Activated CD4-positive, alpha-beta T cell treated with anti-CD3 and anti-CD28 coated beads, Interleukin-2, amount 10 ng/mL, durations not matched to agents 24 days and 14 days (primary cell): ENCODE data around the gene LYPD4. TPM values are rescaled to one million over a fixed set of nuclear protein-coding genes. Genes with fewer than 3 reads are reported as not detected.

Experiments
- DNase-seq: peaks from one replicate; pipeline ENCODE4 v3.0.0; 2022
- H3K27ac Mint-ChIP-seq: one replicate; pipeline ENCODE4 v1.8.0; 2022; ENCODE audit warnings: mild to moderate bottlenecking, mixed read lengths
- H3K27me3 Mint-ChIP-seq: one replicate; pipeline ENCODE4 v1.8.0; 2022; ENCODE audit warnings: mixed read lengths
- H3K36me3 Mint-ChIP-seq: one replicate; pipeline ENCODE4 v1.8.0; 2022; ENCODE audit warnings: low read depth, mild to moderate bottlenecking, mixed read lengths
- H3K4me1 Mint-ChIP-seq: one replicate; pipeline ENCODE4 v1.8.0; 2021; ENCODE audit warnings: mixed read lengths
- H3K4me3 Mint-ChIP-seq: one replicate; pipeline ENCODE4 v1.8.0; 2022; ENCODE audit warnings: mild to moderate bottlenecking, moderate library complexity, mixed read lengths
- H3K9me3 Mint-ChIP-seq: one replicate; pipeline ENCODE4 v1.8.0; 2021; ENCODE audit warnings: mixed read lengths
- intact Hi-C: fragments of 100-400 bp; cut with micrococcal nuclease; formaldehyde crosslinking; loops from one replicate; pipeline ENCODE4 v1.15.1; 2023
- total RNA-seq: library from RNA; stranded (reverse); gene quantifications from 2 replicates; pipeline ENCODE4 v1.2.3, GENCODE V29; 2022

Gene LYPD4
- total RNA-seq, 1 donor from 2014 or later: not detected

DNA sequence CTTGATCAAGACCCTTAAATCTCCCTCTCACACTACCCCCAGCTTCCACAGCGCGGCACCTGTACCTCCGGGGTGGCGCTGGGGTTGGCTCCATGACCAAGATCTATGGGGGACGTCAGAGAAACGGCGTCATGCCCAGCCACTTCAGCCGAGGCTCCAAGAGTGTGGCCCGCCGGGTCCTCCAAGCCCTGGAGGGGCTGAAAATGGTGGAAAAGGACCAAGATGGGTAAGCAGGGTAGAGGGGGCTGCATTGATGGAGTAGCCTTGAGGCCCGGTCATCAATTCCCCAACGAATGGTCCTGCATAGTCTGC lies 24.5 kb upstream of the LYPD4 start:
- intact Hi-C loops: no loop called here
- H3K36me3 Mint-ChIP-seq: peaks cover 75% of the 10 kb centered on the region
- H3K9me3 Mint-ChIP-seq: no peaks in the 10 kb centered on the region
- peak overlapping the region; percentile 65 for H3K27ac Mint-ChIP-seq
- peak overlapping the region; percentile 54 for H3K4me3 Mint-ChIP-seq
- peaks cover 69% of the 10 kb centered on the region for H3K4me1 Mint-ChIP-seq
- no peak for DNase-seq
- no peaks in the 10 kb centered on the region for H3K27me3 Mint-ChIP-seq

DNA sequence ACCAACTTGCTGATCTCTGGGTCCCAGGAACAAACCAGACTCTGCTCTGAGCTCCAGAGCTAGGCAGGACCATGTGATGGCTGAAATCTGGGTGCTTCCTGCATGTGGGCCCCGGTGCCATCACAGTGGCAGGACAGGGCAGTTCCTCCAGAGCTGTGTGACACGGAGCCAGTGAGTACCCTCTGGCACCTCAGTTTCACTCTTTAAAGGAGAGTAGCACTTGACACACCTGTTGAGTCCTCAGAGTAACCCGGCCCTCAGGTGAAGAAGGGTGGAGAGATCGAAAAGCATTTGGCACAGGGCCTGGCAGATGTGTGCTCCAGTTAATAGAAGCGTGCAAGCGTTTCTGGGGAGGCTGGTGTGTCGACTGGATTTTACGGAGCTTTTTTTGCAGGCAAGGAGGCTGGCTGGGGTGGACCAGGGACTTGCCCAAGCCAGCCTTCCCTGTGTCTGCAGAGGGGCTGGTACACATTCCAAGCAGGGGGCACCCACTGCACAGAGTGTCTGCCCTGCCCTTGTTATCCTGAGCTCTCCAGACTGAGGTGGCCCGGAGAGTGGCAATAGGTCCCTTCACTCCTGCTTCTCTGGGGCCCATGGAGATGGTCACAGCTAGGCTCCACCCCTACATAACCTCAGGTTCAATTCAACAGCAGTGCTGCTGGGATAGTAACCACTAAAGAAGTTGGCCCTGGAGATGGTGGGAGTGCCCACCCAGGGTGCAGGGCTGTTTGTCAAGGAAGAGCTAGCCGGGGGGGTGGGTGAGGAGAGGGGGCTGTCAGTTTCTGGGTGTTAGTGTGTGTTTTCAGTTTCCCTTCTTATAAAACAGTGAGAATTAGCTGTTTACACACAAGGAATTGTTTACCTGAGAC lies 23.9 kb upstream of the LYPD4 start:
- Mint-ChIP-seq H3K4me3 (peak overlapping the region; percentile 54), H3K9me3 (no peaks in the 10 kb centered on the region), H3K27ac (peak overlapping the region; percentile 81), H3K36me3 (peaks cover 79% of the 10 kb centered on the region), H3K27me3 (no peaks in the 10 kb centered on the region), H3K4me1 (peaks cover 68% of the 10 kb centered on the region)
- intact Hi-C loops: no loop called here
- DNase-seq: no peak

DNA sequence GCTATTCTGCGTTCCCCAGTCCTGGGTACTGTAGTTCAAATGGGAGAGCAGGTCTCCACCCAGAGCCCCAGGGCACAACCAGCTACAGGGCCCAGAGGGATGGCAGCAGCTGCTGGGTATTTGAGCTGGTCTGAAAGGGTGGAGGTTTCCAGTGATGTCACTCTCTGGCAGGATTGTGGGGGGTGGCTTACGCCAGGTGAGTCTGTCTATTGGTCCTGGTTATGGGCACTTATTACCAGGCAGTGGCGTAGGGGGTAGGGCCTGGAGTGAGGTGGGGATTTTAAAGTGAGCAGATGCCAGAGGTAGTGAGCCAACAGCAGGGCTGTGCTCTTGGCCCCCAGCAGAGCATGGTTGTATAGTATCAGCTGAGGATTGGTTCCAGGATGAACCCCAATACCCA lies 21.8 kb upstream of the LYPD4 start:
- intact Hi-C loops: no loop called here
- Mint-ChIP-seq H3K27me3 (no peaks in the 10 kb centered on the region), H3K9me3 (no peaks in the 10 kb centered on the region), H3K4me1 (peaks cover 72% of the 10 kb centered on the region), H3K4me3 (peak overlapping the region; percentile 51), H3K36me3 (peaks cover 83% of the 10 kb centered on the region), H3K27ac (peak overlapping the region; percentile 65)
- DNase-seq: no peak

DNA sequence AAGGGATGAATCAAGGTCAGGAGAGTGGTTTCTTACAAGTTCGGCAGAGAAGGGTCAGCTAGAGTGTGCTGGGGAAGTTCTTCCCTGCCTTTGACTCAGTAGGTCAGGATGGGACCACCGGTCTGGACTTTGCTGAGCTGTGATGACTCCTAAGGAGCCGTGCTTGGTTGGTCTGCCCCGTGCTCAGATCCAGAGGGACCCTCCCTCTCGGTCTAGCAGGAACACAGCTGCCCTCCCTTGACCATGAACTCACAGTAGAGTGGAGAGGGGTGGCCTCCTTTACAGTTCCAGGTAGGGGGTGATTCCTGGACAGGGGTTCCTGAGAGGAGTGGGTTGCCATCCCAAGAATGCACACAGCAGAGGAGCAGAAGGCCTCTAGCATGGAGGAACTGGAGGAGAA lies 19.9 kb upstream of the LYPD4 start:
- H3K4me1 Mint-ChIP-seq: peaks cover 65% of the 10 kb centered on the region
- no peaks in the 10 kb centered on the region for H3K27me3 Mint-ChIP-seq

DNA sequence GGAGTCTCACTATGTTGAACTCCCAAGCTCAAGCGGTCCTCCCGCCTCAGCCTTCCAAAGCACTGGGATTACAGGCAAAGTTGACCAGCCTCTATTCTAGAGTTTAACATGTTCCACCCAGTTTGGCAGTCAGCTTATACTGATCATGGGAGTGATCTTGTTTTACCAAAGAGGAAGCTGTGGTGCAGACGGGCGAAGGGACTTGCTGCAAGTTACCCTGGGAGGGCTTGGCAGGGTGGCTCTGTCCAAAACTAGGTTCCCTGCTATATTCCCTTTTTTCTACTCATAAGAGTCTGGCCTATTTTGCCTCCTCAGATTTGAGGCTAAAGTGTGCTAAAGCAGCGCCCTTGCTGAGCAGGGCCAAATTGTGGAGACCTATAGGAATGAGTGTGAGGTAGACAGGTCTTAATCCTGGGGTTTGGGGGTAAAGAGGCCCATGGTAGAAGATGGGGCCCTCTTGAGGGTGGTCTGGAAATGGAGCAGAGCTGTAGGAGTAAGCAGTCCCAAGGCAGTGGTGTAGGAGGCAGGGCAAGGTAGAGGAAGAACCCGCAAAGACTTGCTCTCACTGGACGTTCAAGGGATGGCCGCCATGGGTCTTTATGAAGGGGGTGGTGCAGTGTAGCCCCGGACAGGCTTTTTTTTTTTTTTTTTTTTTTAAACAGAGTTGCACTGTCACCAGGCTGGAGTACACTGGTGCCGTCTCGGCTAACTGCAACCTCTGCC lies 18.9 kb upstream of the LYPD4 start:
- H3K27me3 Mint-ChIP-seq: no peaks in the 10 kb centered on the region
- H3K27ac Mint-ChIP-seq: peak overlapping the region; percentile 79
- intact Hi-C loops: no loop called here
- peaks cover 59% of the 10 kb centered on the region for H3K4me1 Mint-ChIP-seq
- H3K4me3 Mint-ChIP-seq: peak overlapping the region; percentile 89
- H3K36me3 Mint-ChIP-seq: peaks cover 69% of the 10 kb centered on the region
- DNase-seq: no peak
- no peaks in the 10 kb centered on the region for H3K9me3 Mint-ChIP-seq

More for the DNA sequence above, 19.9 kb upstream of the LYPD4 start:
- Mint-ChIP-seq H3K4me3 (peak overlapping the region; percentile 89), H3K9me3 (no peaks in the 10 kb centered on the region), H3K36me3 (peaks cover 77% of the 10 kb centered on the region), H3K27ac (peak overlapping the region; percentile 77)
- intact Hi-C loops: no loop called here
- DNase-seq: no peak

DNA sequence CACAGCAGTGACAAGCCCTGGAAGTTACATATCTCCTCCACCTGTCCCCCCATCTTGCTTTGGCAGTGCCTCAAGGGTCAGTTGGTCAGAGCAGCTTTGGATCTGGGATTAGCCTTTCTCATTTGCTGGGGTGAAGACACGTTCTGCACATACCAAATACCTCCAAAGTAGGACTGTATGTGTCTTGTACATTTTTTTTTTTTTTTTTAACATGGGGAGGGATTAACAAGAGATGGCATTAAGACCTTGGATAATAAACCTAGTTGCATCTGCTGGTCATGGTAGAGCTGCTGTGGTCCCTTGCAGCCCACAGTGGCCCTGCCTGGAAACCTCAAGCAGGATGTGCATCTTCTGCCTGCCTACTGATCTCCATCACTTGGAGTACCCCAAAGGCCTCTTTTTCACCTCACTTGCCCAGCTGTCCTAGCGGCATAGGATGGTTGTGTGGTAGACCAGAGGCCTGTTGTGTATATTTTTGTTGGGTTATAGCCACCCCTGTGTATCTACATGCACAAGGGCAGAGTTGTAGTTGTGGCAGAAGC lies 18.0 kb upstream of the LYPD4 start:
- DNase-seq: peak; percentile 64
- intact Hi-C loops: no loop called here
- Mint-ChIP-seq H3K27ac (peak overlapping the region; percentile 93), H3K36me3 (peaks cover 60% of the 10 kb centered on the region), H3K9me3 (no peaks in the 10 kb centered on the region), H3K27me3 (no peaks in the 10 kb centered on the region), H3K4me3 (peak overlapping the region; percentile 89), H3K4me1 (peaks cover 52% of the 10 kb centered on the region)

DNA sequence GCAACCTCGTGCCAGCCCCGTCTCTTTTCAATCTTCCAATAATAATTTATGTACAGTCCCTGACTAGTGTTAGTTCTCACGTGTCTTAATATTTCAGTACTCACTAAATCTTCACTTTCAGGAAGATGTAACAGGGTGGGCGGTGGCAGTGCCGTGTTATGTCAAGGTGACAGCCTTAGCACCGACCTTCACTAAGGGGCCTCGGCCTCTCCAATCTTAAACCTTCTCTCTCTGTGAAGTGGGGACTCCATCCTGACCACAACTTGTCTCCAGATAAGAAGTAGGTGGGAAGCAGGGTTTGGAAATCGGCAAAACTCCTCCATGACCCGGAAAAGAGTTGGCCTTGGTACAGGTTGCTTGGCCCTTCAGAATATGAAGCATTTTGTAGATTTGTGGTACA lies 17.4 kb upstream of the LYPD4 start:
- Mint-ChIP-seq H3K27me3 (peaks cover 3% of the 10 kb centered on the region), H3K27ac (peak overlapping the region; percentile 93), H3K9me3 (no peaks in the 10 kb centered on the region), H3K4me3 (peak overlapping the region; percentile 89), H3K36me3 (peaks cover 59% of the 10 kb centered on the region), H3K4me1 (peaks cover 52% of the 10 kb centered on the region)
- no peak for DNase-seq
- intact Hi-C loops: loop anchor here (1.0 kb wide), 1 partner anchor 9 kb away; no protein-coding TSS in a partner anchor

DNA sequence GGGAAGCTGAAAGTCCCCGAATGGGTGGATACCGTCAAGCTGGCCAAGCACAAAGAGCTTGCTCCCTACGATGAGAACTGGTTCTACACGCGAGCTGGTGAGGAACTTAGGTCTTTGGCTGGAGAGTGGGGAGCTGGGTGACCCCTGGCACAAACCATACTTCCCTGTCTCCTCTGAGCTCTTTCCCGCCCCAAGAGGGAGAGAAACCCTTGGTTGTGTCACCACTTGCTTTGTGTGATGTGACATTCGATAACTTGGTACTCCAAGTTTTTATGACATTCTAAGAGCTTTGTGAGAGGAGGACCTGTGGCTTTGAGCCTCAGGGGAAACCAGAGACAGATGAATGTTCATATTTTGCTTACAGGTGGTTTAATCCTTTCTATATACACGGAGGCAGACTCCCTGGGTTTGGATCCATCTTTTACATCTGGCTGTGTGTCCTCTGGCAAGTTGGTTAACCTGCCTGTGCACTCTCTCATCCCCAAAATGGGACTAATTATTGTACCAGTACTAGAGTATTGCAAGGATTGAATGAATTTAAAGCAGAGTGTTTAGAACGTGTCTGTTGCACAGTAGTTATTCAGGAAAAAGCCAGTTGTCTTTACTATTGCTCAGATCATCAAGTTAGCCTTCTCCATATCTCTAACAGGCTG lies 16.8 kb upstream of the LYPD4 start:
- Mint-ChIP-seq H3K4me3 (peak overlapping the region; percentile 89), H3K27ac (peak overlapping the region; percentile 93), H3K36me3 (peaks cover 53% of the 10 kb centered on the region), H3K9me3 (no peaks in the 10 kb centered on the region), H3K4me1 (peaks cover 50% of the 10 kb centered on the region), H3K27me3 (peaks cover 3% of the 10 kb centered on the region)
- no peak for DNase-seq
- intact Hi-C loops: loop anchor here (1.0 kb wide), 1 partner anchor 10 kb away; no protein-coding TSS in a partner anchor

DNA sequence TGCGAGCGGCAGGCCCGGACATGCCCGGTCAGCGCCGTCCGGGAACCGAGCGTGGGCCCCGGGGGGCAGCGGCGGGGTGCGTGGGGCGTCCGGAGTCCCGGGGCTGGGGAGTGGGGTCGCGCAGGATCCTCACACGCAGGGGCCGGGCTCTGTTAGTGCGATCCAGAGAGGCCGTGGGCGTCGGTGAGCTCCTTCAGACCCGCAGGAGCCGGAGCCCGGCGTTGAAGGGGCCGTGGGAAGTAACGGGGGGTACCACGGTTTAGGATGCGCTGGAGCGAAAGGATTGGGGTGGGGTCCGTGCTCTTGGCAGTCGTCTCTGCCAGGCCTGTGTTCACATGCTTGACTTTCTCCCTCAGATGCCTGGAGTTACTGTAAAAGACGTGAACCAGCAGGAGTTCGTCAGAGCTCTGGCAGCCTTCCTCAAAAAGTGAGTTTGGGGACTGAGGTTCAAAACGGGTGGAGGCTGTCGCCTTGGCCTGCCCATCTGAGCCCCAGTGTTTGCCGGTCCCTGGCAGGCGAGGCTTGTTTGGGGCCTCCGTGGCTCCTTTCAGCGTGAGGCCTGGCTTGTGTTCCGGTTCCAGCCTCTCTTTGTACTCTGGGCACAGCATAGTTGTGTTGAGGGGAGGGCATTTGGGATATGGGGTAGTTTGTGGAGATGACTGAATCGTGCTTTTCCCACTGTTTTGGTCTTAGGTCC lies 16.1 kb upstream of the LYPD4 start:
- peaks cover 49% of the 10 kb centered on the region for H3K36me3 Mint-ChIP-seq
- peaks cover 47% of the 10 kb centered on the region for H3K4me1 Mint-ChIP-seq
- H3K4me3 Mint-ChIP-seq: peak overlapping the region; percentile 89
- peak; percentile 78 for DNase-seq
- H3K27ac Mint-ChIP-seq: peak overlapping the region; percentile 93
- peaks cover 3% of the 10 kb centered on the region for H3K27me3 Mint-ChIP-seq
- H3K9me3 Mint-ChIP-seq: no peaks in the 10 kb centered on the region
- intact Hi-C loops: loop anchor here (1.0 kb wide), 3 partner anchors 11 to 99 kb away; partner anchors contain the start of gene RABAC1

DNA sequence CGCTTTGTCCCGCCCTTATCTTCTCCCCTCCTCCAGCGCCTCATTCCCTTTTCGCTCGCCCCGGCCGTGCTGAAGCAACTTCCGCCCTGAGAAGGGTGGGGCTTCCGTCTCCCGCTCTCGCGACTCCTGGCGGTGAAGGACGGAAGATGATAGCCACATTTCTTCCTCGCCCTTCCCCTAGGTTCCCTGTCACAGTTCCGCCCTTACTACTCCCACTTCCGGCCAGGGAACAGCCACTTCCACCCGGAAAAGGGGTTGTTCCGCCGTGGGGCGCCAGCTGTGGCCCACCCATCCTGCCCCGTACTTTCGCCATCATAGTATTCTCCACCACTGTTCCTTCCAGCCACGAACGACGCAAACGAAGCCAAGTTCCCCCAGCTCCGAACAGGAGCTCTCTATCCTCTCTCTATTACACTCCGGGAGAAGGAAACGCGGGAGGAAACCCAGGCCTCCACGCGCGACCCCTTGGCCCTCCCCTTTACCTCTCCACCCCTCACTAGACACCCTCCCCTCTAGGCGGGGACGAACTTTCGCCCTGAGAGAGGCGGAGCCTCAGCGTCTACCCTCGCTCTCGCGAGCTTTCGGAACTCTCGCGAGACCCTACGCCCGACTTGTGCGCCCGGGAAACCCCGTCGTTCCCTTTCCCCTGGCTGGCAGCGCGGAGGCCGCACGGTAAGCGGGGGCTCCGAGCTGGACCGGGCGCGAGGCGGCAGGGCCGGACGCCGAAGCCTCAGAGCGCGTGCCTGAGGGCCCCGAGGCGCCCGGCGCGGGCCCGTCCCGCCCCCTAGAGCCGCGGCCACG lies 15.3 kb upstream of the LYPD4 start, which contains the start of gene RPS19:
RPS19 (plus strand) TSS at position 638 of the 801 bp plus-strand sequence. CDS start 520 bp downstream, outside the sequence.
- Mint-ChIP-seq H3K4me1 (peaks cover 44% of the 10 kb centered on the region), H3K9me3 (no peaks in the 10 kb centered on the region), H3K27ac (peak within 1 kb of the TSS; percentile 98), H3K36me3 (peaks cover 45% of the 10 kb centered on the region), H3K27me3 (peaks cover 8% of the 10 kb centered on the region), H3K4me3 (peak within 1 kb of the TSS; percentile 89)
- DNase-seq: peak; percentile 100
- intact Hi-C loops: loop anchor here (1.0 kb wide), 2 partner anchors 24 to 99 kb away; partner anchors contain the start of gene RABAC1

DNA sequence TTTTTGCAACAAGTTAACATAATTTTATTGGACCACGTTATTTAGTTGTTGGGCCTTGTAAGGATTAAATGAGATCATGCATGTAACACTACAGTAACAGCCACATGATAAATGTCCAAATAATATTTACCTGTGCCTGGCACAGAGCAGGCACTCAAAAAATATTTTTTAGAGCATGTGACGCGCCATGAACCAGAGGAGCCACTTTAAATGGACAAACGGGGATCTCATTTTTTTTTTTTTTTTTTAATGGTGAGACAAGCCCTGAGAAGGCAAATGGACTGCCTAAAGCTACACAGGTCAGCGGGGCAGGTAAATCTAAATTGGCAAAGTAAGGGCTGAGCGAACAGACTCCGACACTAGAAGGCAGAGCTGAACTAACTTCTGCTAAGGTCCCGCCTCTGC lies 14.7 kb upstream of the LYPD4 start:
- Mint-ChIP-seq H3K27ac (peak overlapping the region; percentile 98), H3K9me3 (no peaks in the 10 kb centered on the region), H3K27me3 (peaks cover 14% of the 10 kb centered on the region), H3K36me3 (peaks cover 39% of the 10 kb centered on the region), H3K4me3 (peak overlapping the region; percentile 89), H3K4me1 (peaks cover 38% of the 10 kb centered on the region)
- intact Hi-C loops: no loop called here
- DNase-seq: no peak

DNA sequence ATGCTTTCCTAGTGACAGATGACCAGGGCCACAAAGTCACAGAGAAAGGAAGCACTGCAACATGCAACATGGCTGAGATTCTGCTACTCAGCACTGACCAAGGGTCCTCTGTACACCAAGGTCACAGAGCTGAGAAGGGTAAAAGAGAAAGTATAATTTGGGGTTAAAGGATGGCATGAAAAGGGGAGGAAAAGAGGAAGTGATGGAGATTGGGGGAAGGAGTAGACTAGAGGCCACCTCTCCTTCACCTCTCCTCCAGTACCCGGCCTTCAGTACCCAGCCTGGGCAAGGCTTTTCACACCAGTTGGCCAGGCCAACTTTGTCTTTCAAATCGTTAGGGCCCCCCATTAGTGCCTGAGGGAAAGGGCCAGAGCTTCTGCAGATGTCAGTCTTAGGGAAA lies 9.3 kb upstream of the LYPD4 start:
- no peaks in the 10 kb centered on the region for H3K36me3 Mint-ChIP-seq
- H3K4me3 Mint-ChIP-seq: no peak overlapping the region
- H3K9me3 Mint-ChIP-seq: no peaks in the 10 kb centered on the region
- intact Hi-C loops: no loop called here
- no peak overlapping the region for H3K27ac Mint-ChIP-seq
- no peaks in the 10 kb centered on the region for H3K4me1 Mint-ChIP-seq
- no peak for DNase-seq
- peaks cover 42% of the 10 kb centered on the region for H3K27me3 Mint-ChIP-seq
